ENCODE data around the gene CLK3.

DNA sequence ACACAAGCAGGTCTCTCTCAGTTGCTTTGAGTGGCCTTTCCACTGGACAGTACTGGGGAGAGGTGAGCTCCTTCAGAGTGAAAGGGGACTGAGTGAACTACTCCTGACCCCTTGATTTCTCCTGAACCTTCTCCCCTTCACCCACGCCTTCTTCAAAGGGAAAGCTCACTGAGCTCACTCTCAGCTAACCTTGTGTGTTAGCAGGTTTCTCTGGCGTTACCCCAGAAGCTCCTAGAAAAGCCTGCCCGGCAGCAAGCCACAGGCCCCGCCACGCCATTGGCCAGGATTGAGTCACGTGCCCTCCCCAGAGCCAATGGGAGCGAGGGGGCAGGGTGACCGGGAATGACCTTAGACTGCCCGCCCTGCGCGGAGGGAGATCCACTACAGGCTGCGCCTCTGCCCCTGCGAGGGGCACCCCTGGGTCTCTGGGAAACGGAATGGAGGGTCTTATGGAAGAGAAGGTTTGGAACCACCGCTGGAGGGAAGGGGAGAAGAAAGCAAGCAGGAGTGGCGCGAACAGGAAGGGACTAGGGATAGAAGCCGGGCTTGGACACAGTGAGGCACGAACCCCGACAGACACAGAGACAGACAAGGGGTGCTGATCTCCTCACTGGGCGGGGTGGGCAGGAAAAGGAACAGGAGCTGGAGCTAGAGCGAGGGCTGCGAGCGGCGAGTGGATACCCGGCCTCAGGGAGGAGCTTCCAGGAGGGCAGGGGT is 17.4 kb upstream of the CLK3 start:
- TF ChIP-seq OVOL3 (tag by site-specific recombination; IDR thresholded peaks at IDR 0.05) (no peak), SP2 (tag by site-specific recombination; IDR thresholded peaks at IDR 0.05) (no peak), KLF8 (tag by site-specific recombination; IDR thresholded peaks at IDR 0.05) (no peak), ZNF704 (tag by site-specific recombination; IDR thresholded peaks at IDR 0.05) (no peak), CTCF (tag by site-specific recombination; IDR thresholded peaks at IDR 0.05) (no peak), ZNF792 (tag by site-specific recombination; IDR thresholded peaks at IDR 0.05) (no peak), ZNF274 (IDR thresholded peaks at IDR 0.05; ENCODE audit: low read length) (no peak), ZNF274 (tag by site-specific recombination; IDR thresholded peaks at IDR 0.05; ENCODE audit: borderline replicate concordance) (no peak), ZNF48 (tag by site-specific recombination; IDR thresholded peaks at IDR 0.05) (no peak), GLI2 (tag by site-specific recombination; IDR thresholded peaks at IDR 0.05; ENCODE audit: borderline replicate concordance, low read depth) (no peak), ZNF843 (tag by site-specific recombination; IDR thresholded peaks at IDR 0.05) (no peak), ZNF654 (tag by site-specific recombination; IDR thresholded peaks at IDR 0.05; ENCODE audit: low read depth) (no peak), REST (tag by site-specific recombination; IDR thresholded peaks at IDR 0.05) (no peak), ZNF169 (tag by site-specific recombination; IDR thresholded peaks at IDR 0.05) (no peak)

Data from HEK293 (cell line).